Measurements from ENCODE around the gene VKORC1. TPM values are rescaled to one million over a fixed set of nuclear protein-coding genes. Genes with fewer than 3 reads are reported as not detected.

VKORC1 gene
- polyA plus RNA-seq, 1 of the 3 experiments (the other 2 are of a cell fraction): 434 TPM

DNA sequence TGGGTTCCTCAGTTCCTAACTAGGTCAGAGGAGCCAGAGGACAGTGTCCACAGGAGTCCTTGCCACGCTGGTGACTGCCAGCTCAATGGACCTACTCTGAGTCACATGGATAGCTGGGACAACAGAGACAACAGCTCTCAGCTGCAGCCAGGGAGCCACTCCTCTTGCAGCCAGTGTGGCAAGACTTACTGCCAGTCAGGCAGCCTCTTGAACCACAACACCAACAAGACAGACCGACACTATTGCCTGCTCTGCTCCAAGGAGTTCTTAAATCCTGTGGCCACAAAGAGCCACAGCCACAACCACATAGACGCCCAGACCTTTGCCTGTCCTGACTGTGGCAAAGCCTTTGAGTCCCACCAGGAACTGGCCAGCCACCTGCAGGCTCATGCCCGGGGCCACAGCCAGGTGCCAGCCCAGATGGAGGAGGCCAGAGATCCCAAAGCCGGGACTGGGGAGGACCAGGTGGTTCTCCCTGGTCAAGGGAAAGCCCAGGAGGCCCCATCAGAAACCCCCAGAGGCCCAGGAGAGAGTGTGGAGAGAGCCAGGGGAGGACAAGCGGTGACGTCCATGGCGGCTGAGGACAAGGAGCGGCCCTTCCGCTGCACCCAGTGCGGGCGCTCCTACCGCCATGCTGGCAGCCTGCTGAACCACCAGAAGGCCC lies 13.7 kb downstream of the VKORC1 start:
- no peaks in the 10 kb centered on the region for H3K9me2 ChIP-seq
- H3K9me3 ChIP-seq: no peaks in the 10 kb centered on the region
- no peak overlapping the region for H2AFZ ChIP-seq (ENCODE audit: low read depth)
- no peak overlapping the region; the same call in 1 of the 2 replicates for H3K4me2 ChIP-seq
- H3F3A ChIP-seq (replicated peaks; ENCODE audit: insufficient read depth): no peaks in the 10 kb centered on the region
- H3K4me3 ChIP-seq (ENCODE audit: low read depth in 2 of 2, low read length in 1 of 2): no peak overlapping the region
- H3K27ac ChIP-seq (ENCODE audit: low read depth in 2 of 2, low read length in 1 of 2): no peak overlapping the region
- peaks cover 12% of the 10 kb centered on the region; the same call in 1 of the 2 replicates for H4K20me1 ChIP-seq (ENCODE audit: insufficient read depth)
- peaks cover 25 to 75% of the 10 kb centered on the region in 2 experiments for H3K36me3 ChIP-seq (replicated peaks in 1 of 2; ENCODE audit: control insufficient read depth in 1 of 2, insufficient read depth in 2 of 2, low read length in 1 of 2)
- 94% methylated on average over 11 of the region's 13 CpGs for WGBS (ENCODE audit: low lambda C conversion rate)
- H3K4me1 ChIP-seq (ENCODE audit: control insufficient read depth in 1 of 2, insufficient read depth in 2 of 2, low read depth in 1 of 2, low read length in 1 of 2): no peaks in the 10 kb centered on the region; a peak in 1 of 4 replicates
- H3K79me2 ChIP-seq (ENCODE audit: insufficient read depth): peaks cover 60% of the 10 kb centered on the region; the same call in 1 of the 2 replicates
- H3K9ac ChIP-seq: no peak overlapping the region
- no peaks in the 10 kb centered on the region for H3K27me3 ChIP-seq (ENCODE audit: insufficient read depth)
- TF ChIP-seq TCF12 (IDR thresholded peaks at IDR 0.05) (no peak), TAF1 (IDR thresholded peaks at IDR 0.05; ENCODE audit: borderline replicate concordance, low read depth, low read length) (no peak), FOSL2 (IDR thresholded peaks at IDR 0.05; ENCODE audit: borderline replicate concordance, low read depth) (no peak), EZH2phosphoT487 (IDR thresholded peaks at IDR 0.05; ENCODE audit: borderline replicate concordance, low read depth) (no peak), MXI1 (IDR thresholded peaks at IDR 0.05; ENCODE audit: low read depth, low read length) (no peak), MEF2A (IDR thresholded peaks at IDR 0.05; ENCODE audit: borderline replicate concordance, low read depth) (no peak), EP300 (IDR thresholded peaks at IDR 0.05; ENCODE audit: borderline replicate concordance in 1 of 2, low read depth in 1 of 2, low read length in 1 of 2) (no peak), SIN3A (IDR thresholded peaks at IDR 0.05; ENCODE audit: borderline replicate concordance, low read depth, low read length) (no peak), RXRA (IDR thresholded peaks at IDR 0.05; ENCODE audit: borderline replicate concordance, low read depth) (no peak), GATA2 (CRISPR knock-in tag; IDR thresholded peaks at IDR 0.05) (no peak), CTCF (IDR thresholded peaks at IDR 0.05) (no peak), JUND (IDR thresholded peaks at IDR 0.05) (no peak), YY1 (IDR thresholded peaks at IDR 0.05; ENCODE audit: low read depth) (no peak), NRF1 (IDR thresholded peaks at IDR 0.05; ENCODE audit: low read depth, low read length) (no peak), SMC3 (IDR thresholded peaks at IDR 0.05; ENCODE audit: low read depth, low read length) (no peak), RAD21 (IDR thresholded peaks at IDR 0.05; ENCODE audit: low read length) (no peak), CHD2 (IDR thresholded peaks at IDR 0.05; ENCODE audit: low read length, partially characterized antibody) (no peak)
- TF ChIP-seq, protein P1, sequence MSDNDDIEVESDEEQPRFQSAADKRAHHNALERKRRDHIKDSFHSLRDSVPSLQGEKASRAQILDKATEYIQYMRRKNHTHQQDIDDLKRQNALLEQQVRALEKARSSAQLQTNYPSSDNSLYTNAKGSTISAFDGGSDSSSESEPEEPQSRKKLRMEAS (IDR thresholded peaks at IDR 0.05; ENCODE audit: low read depth): no peak
- TF ChIP-seq, protein P2, sequence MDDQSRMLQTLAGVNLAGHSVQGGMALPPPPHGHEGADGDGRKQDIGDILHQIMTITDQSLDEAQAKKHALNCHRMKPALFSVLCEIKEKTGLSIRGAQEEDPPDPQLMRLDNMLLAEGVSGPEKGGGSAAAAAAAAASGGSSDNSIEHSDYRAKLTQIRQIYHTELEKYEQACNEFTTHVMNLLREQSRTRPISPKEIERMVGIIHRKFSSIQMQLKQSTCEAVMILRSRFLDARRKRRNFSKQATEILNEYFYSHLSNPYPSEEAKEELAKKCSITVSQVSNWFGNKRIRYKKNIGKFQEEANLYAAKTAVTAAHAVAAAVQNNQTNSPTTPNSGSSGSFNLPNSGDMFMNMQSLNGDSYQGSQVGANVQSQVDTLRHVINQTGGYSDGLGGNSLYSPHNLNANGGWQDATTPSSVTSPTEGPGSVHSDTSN (IDR thresholded peaks at IDR 0.05): no peak
- POLR2A ChIA-PET: no interaction called here
- CTCF ChIA-PET: interaction anchor here (1.1 to 1.6 kb wide), 4 partner anchors 20 to 128 kb away, joined by 4 to 5 read pairs (median 4); partner anchors contain the start of gene HSD3B7
- no peak for DNase-seq

All from SK-N-SH (cell line).